Measurements from ENCODE around the gene GOLGA2.

DNA sequence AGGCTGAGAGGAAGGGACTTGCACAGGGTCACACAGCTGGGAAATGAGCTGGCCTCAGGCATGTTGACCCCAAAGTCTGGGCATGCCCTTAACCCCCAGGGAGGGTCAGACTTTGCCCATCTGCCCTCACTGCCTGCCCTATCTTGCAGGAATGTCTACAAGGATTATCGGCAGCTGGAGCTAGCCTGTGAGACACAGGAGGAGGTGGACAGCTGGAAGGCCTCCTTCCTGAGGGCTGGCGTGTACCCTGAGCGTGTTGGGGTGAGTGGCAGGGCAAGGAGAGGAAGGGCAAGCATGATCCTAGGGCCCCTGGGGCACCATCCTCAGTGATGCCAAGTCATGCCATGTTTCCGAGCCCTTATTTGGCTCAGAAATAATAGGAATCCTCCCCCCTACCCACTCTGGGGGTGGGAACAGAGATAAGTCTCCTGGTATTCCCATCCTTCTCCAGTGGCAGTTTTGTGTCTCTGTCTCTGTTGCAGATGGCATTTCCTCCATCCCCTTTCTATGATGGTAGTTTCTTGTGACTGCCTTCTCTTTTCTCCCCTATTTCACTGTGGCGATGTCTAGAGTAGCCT lies 28.5 kb downstream of the GOLGA2 start:
- TF ChIP-seq YY1 (IDR thresholded peaks at IDR 0.05; ENCODE audit: insufficient read depth, insufficient read length) (no peak), ZNF274 (IDR thresholded peaks at IDR 0.05; ENCODE audit: low read depth, low read length) (no peak)

Data from NT2/D1 (cell line).